Measurements from ENCODE around the gene ZNF609.

DNA sequence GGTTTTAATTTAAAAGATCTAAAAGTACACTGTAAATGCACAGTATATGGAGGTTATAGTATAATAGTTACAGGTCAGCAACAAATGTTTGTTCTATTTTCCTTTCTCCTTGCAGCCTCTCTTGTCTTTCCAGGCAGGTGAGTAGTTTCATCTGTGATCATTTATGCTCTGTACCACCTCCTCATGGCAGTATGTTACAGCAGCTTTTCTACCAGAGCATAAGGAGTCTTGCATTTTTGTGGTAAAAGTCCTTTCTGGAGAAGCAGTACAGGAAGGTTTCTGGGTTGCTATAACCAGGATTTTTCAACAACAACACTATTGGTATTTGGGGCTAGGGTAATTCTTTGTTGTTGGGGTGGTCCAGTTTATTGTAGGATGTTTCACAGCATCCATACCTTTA is 59.5 kb downstream of the ZNF609 start:
- TF ChIP-seq, protein P1, sequence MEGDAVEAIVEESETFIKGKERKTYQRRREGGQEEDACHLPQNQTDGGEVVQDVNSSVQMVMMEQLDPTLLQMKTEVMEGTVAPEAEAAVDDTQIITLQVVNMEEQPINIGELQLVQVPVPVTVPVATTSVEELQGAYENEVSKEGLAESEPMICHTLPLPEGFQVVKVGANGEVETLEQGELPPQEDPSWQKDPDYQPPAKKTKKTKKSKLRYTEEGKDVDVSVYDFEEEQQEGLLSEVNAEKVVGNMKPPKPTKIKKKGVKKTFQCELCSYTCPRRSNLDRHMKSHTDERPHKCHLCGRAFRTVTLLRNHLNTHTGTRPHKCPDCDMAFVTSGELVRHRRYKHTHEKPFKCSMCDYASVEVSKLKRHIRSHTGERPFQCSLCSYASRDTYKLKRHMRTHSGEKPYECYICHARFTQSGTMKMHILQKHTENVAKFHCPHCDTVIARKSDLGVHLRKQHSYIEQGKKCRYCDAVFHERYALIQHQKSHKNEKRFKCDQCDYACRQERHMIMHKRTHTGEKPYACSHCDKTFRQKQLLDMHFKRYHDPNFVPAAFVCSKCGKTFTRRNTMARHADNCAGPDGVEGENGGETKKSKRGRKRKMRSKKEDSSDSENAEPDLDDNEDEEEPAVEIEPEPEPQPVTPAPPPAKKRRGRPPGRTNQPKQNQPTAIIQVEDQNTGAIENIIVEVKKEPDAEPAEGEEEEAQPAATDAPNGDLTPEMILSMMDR (IDR thresholded peaks at IDR 0.05), result no peak
- no peak for TF ChIP-seq POLR2A (IDR thresholded peaks at IDR 0.05)
